H1 (cell line): ENCODE measurements around the gene ARL9. TPM values are rescaled to one million over a fixed set of nuclear protein-coding genes. Genes with fewer than 3 reads are reported as not detected.

Source experiments
- CTCF ChIA-PET: fragments of 300-600 bp; sonication (Branson Sonifier 250); formaldehyde crosslinking; loops from one replicate; lab custom pipeline; 2021; ENCODE audit not compliant: partially characterized antibody; lab: Charles Lee
- POLR2A ChIA-PET: fragments of 300-600 bp; sonication (Branson Sonifier 250); formaldehyde crosslinking; loops from one replicate; lab custom pipeline; 2021; ENCODE audit warnings: inconsistent platforms; ENCODE audit not compliant: partially characterized antibody; lab: Charles Lee
- DNase-seq, 2 experiments: peaks; one replicate each; pipeline versions ENCODE4 v3.0.0 to v3.0.0-alpha.2; 2010 to 2022; ENCODE audit warnings: low spot score in 2 of 2, low read depth in 1 of 2, mixed read lengths in 1 of 2
- FAIRE-seq: peaks from 2 replicates; lab custom pipeline; 2011; peaks lifted over from hg19 to GRCh38; lab: Jason Lieb, UNC
- H2AFZ ChIP-seq: 2 replicates; pipeline ENCODE4 v1.8.1; 2012; ENCODE audit warnings: low read length, inconsistent platforms
- H2AK5ac ChIP-seq: 2 replicates; pipeline ENCODE4 v1.6.1; 2013; ENCODE audit warnings: low read depth, low read length
- H2BK120ac ChIP-seq: replicated peaks from 2 replicates; pipeline ENCODE3; 2013; ENCODE audit warnings: low read depth, low read length, inconsistent platforms
- H2BK12ac ChIP-seq: 2 replicates; pipeline ENCODE4 v1.6.1; 2013; ENCODE audit warnings: low read depth, low read length
- H2BK15ac ChIP-seq: 2 replicates; pipeline ENCODE4 v1.6.1; 2013; ENCODE audit warnings: low read length
- H2BK20ac ChIP-seq: 2 replicates; pipeline ENCODE4 v1.6.1; 2013; ENCODE audit warnings: low read length
- H2BK5ac ChIP-seq: 2 replicates; pipeline ENCODE4 v1.6.1; 2013; ENCODE audit warnings: low read depth, low read length
- H3K14ac ChIP-seq: 2 replicates; pipeline ENCODE4 v1.6.1; 2013; ENCODE audit warnings: inconsistent platforms; ENCODE audit not compliant: insufficient read length
- H3K18ac ChIP-seq: 2 replicates; pipeline ENCODE4 v1.6.1; 2013; ENCODE audit warnings: low read length; ENCODE audit errors: extremely low read depth
- H3K23ac ChIP-seq: 2 replicates; pipeline ENCODE4 v1.6.1; 2013; ENCODE audit warnings: inconsistent platforms; ENCODE audit not compliant: insufficient read length
- H3K23me2 ChIP-seq: 2 replicates; pipeline ENCODE4 v1.6.1; 2013; ENCODE audit warnings: low read depth, low read length
- H3K27ac ChIP-seq: 2 replicates; pipeline ENCODE4 v1.6.1; 2011; ENCODE audit warnings: low read depth, low read length, inconsistent platforms
- H3K27me3 ChIP-seq, 4 experiments: replicated peaks in 1 of 4; 1 replicate in 1 of 4; 2 replicates in 3 of 4; pipeline versions ENCODE4 v1.6.1 to v1.8.1; 2011 to 2013; ENCODE audit warnings: low read length in 3 of 4, mild to moderate bottlenecking in 3 of 4, inconsistent platforms in 2 of 4, mixed read lengths in 2 of 4, moderate library complexity in 1 of 4; ENCODE audit not compliant: control insufficient read depth in 3 of 4, insufficient read depth in 3 of 4; ENCODE audit errors: extremely low read depth in 1 of 4
- H3K36me3 ChIP-seq, 4 experiments: 2 replicates each; pipeline versions ENCODE4 v1.6.1 to v1.8.1; 2011 to 2013; ENCODE audit warnings: mild to moderate bottlenecking in 4 of 4, low read length in 3 of 4, moderate library complexity in 2 of 4, control low read depth in 1 of 4, inconsistent platforms in 1 of 4; ENCODE audit not compliant: insufficient read depth in 4 of 4, control insufficient read depth in 2 of 4
- H3K4ac ChIP-seq: replicated peaks from 2 replicates; pipeline ENCODE3; 2013; ENCODE audit warnings: low read length, low read depth, mixed read lengths, inconsistent platforms; ENCODE audit not compliant: insufficient read length
- H3K4me1 ChIP-seq, 4 experiments: replicated peaks in 1 of 4; 1 replicate in 1 of 4; 2 replicates in 3 of 4; pipeline versions ENCODE4 v1.6.1 to v1.8.1; 2011 to 2013; ENCODE audit warnings: low read length in 3 of 4, inconsistent platforms in 2 of 4, mixed read lengths in 1 of 4; ENCODE audit not compliant: insufficient read depth in 4 of 4, control insufficient read depth in 3 of 4
- H3K4me2 ChIP-seq, 2 experiments: 2 replicates each; pipeline versions ENCODE4 v1.6.1 to v1.8.1; 2011 to 2013; ENCODE audit warnings: low read depth in 2 of 2, low read length in 2 of 2, control low read depth in 1 of 2, inconsistent platforms in 1 of 2, mild to moderate bottlenecking in 1 of 2; ENCODE audit not compliant: insufficient read depth in 1 of 2
- H3K4me3 ChIP-seq, 4 experiments: fragments of 200-600, 300-600 bp in 1 of 4; sonication (generic), shearing (Covaris generic), sonication (Bioruptor Twin) in 1 of 4; 2 replicates each; pipeline versions ENCODE4 v1.5.1 to v1.8.1; 2011 to 2016; ENCODE audit warnings: low read length in 4 of 4, low read depth in 3 of 4, control low read depth in 2 of 4, inconsistent platforms in 2 of 4, mild to moderate bottlenecking in 2 of 4, mixed read lengths in 1 of 4, moderate library complexity in 1 of 4; ENCODE audit not compliant: insufficient read depth in 2 of 4; ENCODE audit errors: extremely low read depth in 1 of 4
- H3K56ac ChIP-seq: replicated peaks from 2 replicates; pipeline ENCODE3; 2013; ENCODE audit warnings: low read depth, mild to moderate bottlenecking, mixed read lengths, low read length, inconsistent platforms; ENCODE audit not compliant: insufficient read length
- H3K79me1 ChIP-seq: 2 replicates; pipeline ENCODE4 v1.6.1; 2013; ENCODE audit warnings: low read depth, low read length, control low read depth
- H3K79me2 ChIP-seq, 2 experiments: 2 replicates each; pipeline versions ENCODE4 v1.6.1 to v1.8.1; 2012 to 2013; ENCODE audit warnings: low read length in 2 of 2, mild to moderate bottlenecking in 2 of 2, inconsistent platforms in 1 of 2; ENCODE audit not compliant: insufficient read depth in 2 of 2, control insufficient read depth in 1 of 2
- H3K9ac ChIP-seq, 4 experiments: replicated peaks in 1 of 4; 1 replicate in 1 of 4; 2 replicates in 3 of 4; pipeline versions ENCODE4 v1.6.1 to v1.8.1; 2011 to 2013; ENCODE audit warnings: low read depth in 3 of 4, low read length in 3 of 4, control low read depth in 2 of 4, mild to moderate bottlenecking in 2 of 4, moderate library complexity in 2 of 4, inconsistent platforms in 1 of 4; ENCODE audit errors: extremely low read depth in 1 of 4
- H3K9me3 ChIP-seq, 2 experiments: 2 replicates each; pipeline versions ENCODE4 v1.6.1 to v1.8.1; 2012 to 2013; ENCODE audit warnings: mild to moderate bottlenecking in 2 of 2, moderate library complexity in 2 of 2, control low read depth in 1 of 2, inconsistent platforms in 1 of 2, low read depth in 1 of 2, low read length in 1 of 2, mixed read lengths in 1 of 2; ENCODE audit not compliant: insufficient read depth in 2 of 2
- H4K20me1 ChIP-seq, 2 experiments: replicated peaks in 1 of 2; 2 replicates each; pipeline versions ENCODE3 to v1.8.1; 2011 to 2013; ENCODE audit warnings: inconsistent platforms in 2 of 2, low read length in 2 of 2, mild to moderate bottlenecking in 1 of 2; ENCODE audit not compliant: insufficient read depth in 2 of 2, control insufficient read depth in 1 of 2
- H4K5ac ChIP-seq: 2 replicates; pipeline ENCODE4 v1.6.1; 2013; ENCODE audit warnings: low read length, low read depth, mixed read lengths, inconsistent platforms; ENCODE audit not compliant: insufficient read length
- H4K8ac ChIP-seq: 2 replicates; pipeline ENCODE4 v1.8.0; 2013; ENCODE audit warnings: mild to moderate bottlenecking, moderate library complexity, low read length, inconsistent platforms; ENCODE audit not compliant: insufficient read depth; ENCODE audit errors: extremely low read depth
- H4K91ac ChIP-seq: replicated peaks from 2 replicates; pipeline ENCODE3; 2013; ENCODE audit warnings: low read length, mixed read lengths, inconsistent platforms; ENCODE audit not compliant: insufficient read length
- BACH1 ChIP-seq: IDR thresholded peaks from 2 replicates; pipeline ENCODE4 v1.6.1; 2012; ENCODE audit warnings: low read length, improper control_type of control experiment
- CBX5 ChIP-seq: fragments of 300-800, 300-1000 bp; sonication (generic); IDR thresholded peaks from 2 replicates; pipeline ENCODE4 v1.7.1; 2016; ENCODE audit warnings: antibody characterized with exemption, low read length, low read depth
- CTBP2 ChIP-seq: IDR thresholded peaks from 2 replicates; pipeline ENCODE4 v1.7.0; 2011; ENCODE audit warnings: borderline replicate concordance, mild to moderate bottlenecking, moderate library complexity, mixed read lengths, low read length; ENCODE audit not compliant: insufficient read depth, insufficient read length
- GTF2F1 ChIP-seq: IDR thresholded peaks from 2 replicates; pipeline ENCODE4 v1.6.1; 2012; ENCODE audit warnings: low read depth, low read length, improper control_type of control experiment, borderline replicate concordance
- RNF2 ChIP-seq: fragments of 200-900, 300-1000 bp; sonication (generic); IDR thresholded peaks from 2 replicates; pipeline ENCODE4 v1.7.1; 2016; ENCODE audit warnings: borderline replicate concordance, low read depth, mild to moderate bottlenecking, antibody characterized with exemption, low read length; ENCODE audit not compliant: poor library complexity, severe bottlenecking; ENCODE audit errors: missing control alignments
- SP2 ChIP-seq: IDR thresholded peaks from 2 replicates; pipeline ENCODE4 v1.6.1; 2012; ENCODE audit warnings: mild to moderate bottlenecking, low read length, inconsistent platforms
- SUZ12 ChIP-seq: fragments of 200-600 bp; sonication (generic); IDR thresholded peaks from 2 replicates; pipeline ENCODE4 v1.6.1; 2012; ENCODE audit warnings: mild to moderate bottlenecking, inconsistent platforms, low read length, moderate library complexity, mixed read lengths
- TBP ChIP-seq: IDR thresholded peaks from 2 replicates; pipeline ENCODE4 v1.6.1; 2011; ENCODE audit warnings: low read depth, low read length, improper control_type of control experiment
- TCF12 ChIP-seq: IDR thresholded peaks from 2 replicates; pipeline ENCODE4 v1.6.1; 2011; ENCODE audit warnings: low read depth, mild to moderate bottlenecking, low read length
- ZNF274 ChIP-seq: IDR thresholded peaks from 2 replicates; pipeline ENCODE4 v1.7.0; 2012; ENCODE audit warnings: low read length, borderline replicate concordance; ENCODE audit errors: extremely low read depth
- WGBS, 2 experiments: shearing (Covaris generic) in 1 of 2; methylation state at CpG; one replicate each; pipeline versions ENCODE4 v1.1.6 to v1.1.7; 2013 to 2015; ENCODE audit warnings: low lambda C conversion rate in 2 of 2, mixed read lengths in 2 of 2, inconsistent platforms in 1 of 2, low coverage in 1 of 2, missing lambda C conversion rate in 1 of 2; ENCODE audit not compliant: insufficient replicate concordance in 2 of 2, insufficient coverage in 1 of 2, insufficient read length in 1 of 2; ENCODE audit errors: extremely low coverage in 1 of 2, missing lambda C conversion rate in 1 of 2; 5-methylcytosine and 5-hydroxymethylcytosine counted together
- polyA plus RNA-seq, 7 experiments: library from polyadenylated mRNA; depleted of rRNA in 3 of 7; stranded (reverse) in 5 of 7; unstranded in 2 of 7; fragments of >200 nt in 5 of 7; fragments of 200-250 nt in 2 of 7; gene quantifications; 1 replicate in 5 of 7; 2 replicates in 1 of 7; 4 replicates in 1 of 7; pipeline versions ENCODE4 v1.2.1 to v1.2.3, GENCODE V29; 2011 to 2013; ENCODE audit warnings: missing spikeins in 2 of 7, mixed read lengths in 2 of 7
- total RNA-seq: library from RNA; stranded (reverse); fragmentation: NEBNext Ultra II Directional; extraction: Animal tissue kit (Norgen Biotek cat#: 25700); gene quantifications from 2 replicates; pipeline ENCODE4 v1.2.1, GENCODE V29; 2021
- TF ChIP-seq, protein P1 (sequence below): IDR thresholded peaks from 2 replicates; pipeline ENCODE4 v1.6.1; 2012; ENCODE audit warnings: inconsistent platforms
- TF ChIP-seq, protein P2 (sequence below): IDR thresholded peaks from 2 replicates; pipeline ENCODE4 v1.6.1; 2011; ENCODE audit warnings: low read length, improper control_type of control experiment

Gene ARL9
- total and polyA plus RNA-seq, 2 of the 8 experiments (the other 6 are each of a cell fraction or from before 2014, with no cell fraction given): 0.60 to 0.76 TPM

DNA sequence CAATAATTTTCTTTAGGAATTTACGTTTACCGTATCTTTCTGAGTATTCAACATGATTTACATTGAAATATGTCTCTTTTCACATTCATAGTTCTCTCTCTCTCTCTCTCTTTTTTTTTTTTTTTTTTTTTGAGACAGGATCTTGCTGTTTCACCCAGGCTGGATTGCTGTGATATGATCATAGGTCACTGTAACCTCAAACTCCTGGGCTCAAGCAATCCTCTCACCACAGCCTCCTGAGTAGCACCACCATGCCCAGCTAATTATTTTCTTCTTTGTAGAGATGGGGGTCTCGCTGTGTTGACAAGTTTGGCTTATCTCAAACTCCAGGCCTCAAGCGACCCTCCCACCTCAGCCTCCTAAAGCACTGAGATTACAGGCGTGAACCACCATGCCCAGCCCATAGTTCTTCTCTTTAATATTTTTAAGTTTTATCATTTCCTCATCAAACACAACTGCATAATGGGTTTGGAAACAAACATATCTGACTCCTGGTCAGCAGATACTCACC, 28.3 kb upstream of the ARL9 start:
- CTCF ChIA-PET: interaction anchor here (0.6 kb wide), 1 partner anchor 111 kb away, joined by 3 read pairs; no protein-coding TSS in a partner anchor
- TF ChIP-seq, protein P1, sequence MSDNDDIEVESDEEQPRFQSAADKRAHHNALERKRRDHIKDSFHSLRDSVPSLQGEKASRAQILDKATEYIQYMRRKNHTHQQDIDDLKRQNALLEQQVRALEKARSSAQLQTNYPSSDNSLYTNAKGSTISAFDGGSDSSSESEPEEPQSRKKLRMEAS: no peak
- TF ChIP-seq GTF2F1 (no peak), SP2 (no peak), RNF2 (no peak), BACH1 (no peak), TCF12 (no peak), TBP (no peak), SUZ12 (no peak), CTBP2 (no peak), CBX5 (no peak), ZNF274 (no peak)
- TF ChIP-seq, protein P2, sequence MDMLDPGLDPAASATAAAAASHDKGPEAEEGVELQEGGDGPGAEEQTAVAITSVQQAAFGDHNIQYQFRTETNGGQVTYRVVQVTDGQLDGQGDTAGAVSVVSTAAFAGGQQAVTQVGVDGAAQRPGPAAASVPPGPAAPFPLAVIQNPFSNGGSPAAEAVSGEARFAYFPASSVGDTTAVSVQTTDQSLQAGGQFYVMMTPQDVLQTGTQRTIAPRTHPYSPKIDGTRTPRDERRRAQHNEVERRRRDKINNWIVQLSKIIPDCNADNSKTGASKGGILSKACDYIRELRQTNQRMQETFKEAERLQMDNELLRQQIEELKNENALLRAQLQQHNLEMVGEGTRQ: no peak

More for the DNA sequence above, 28.3 kb upstream of the ARL9 start:
- Histone ChIP-seq H2BK12ac (no peak overlapping the region), H3K79me2 (no peaks in the 10 kb centered on the region), H2AFZ (no peak overlapping the region), H3K36me3 (peaks cover 9 to 73% (median 42%) of the 10 kb centered on the region in 4 experiments), H2BK20ac (no peak overlapping the region), H3K27me3 (no peaks in the 10 kb centered on the region), H3K23ac (no peak overlapping the region), H4K8ac (no peak overlapping the region), H3K4ac (no peak overlapping the region), H3K18ac (no peak overlapping the region), H4K5ac (no peak overlapping the region), H3K4me2 (no peak overlapping the region), H3K27ac (no peak overlapping the region), H2BK120ac (no peak overlapping the region), H4K20me1 (peaks cover 0 to 3% of the 10 kb centered on the region in 2 experiments), H3K9ac (no peak overlapping the region), H2BK15ac (no peak overlapping the region), H3K56ac (no peak overlapping the region), H4K91ac (no peak overlapping the region), H3K23me2 (no peaks in the 10 kb centered on the region), H3K79me1 (no peaks in the 10 kb centered on the region), H2BK5ac (no peak overlapping the region), H3K4me1 (no peaks in the 10 kb centered on the region), H3K4me3 (no peak overlapping the region), H3K14ac (no peak overlapping the region), H3K9me3 (no peaks in the 10 kb centered on the region), H2AK5ac (no peak overlapping the region)
- 98% methylated on average over 5 of the region's 5 CpGs; no CpG with 5 or more reads in 1 of the 2 experiments for WGBS, 2 experiments
- no peak for DNase-seq
- POLR2A ChIA-PET: interaction anchor here (1.1 to 1.4 kb wide), 4 partner anchors 8 to 12 kb away, joined by 3 to 4 read pairs (median 3); no protein-coding TSS in a partner anchor
- FAIRE-seq: no peak
